GM12892 (cell line): Measurements from ENCODE around the gene GLCE.

Source experiments
- POLR2A ChIP-seq: IDR thresholded peaks from 2 replicates; pipeline ENCODE4 v1.6.1; 2011; ENCODE audit warnings: low read depth, low read length, control low read depth
- POLR2AphosphoS5 ChIP-seq: IDR thresholded peaks from 2 replicates; pipeline ENCODE4 v1.6.1; 2011; ENCODE audit warnings: low read depth, low read length, control low read depth
- TAF1 ChIP-seq: IDR thresholded peaks from 2 replicates; pipeline ENCODE4 v1.6.1; 2011; ENCODE audit warnings: low read depth, mild to moderate bottlenecking, control low read depth, low read length, borderline replicate concordance

DNA sequence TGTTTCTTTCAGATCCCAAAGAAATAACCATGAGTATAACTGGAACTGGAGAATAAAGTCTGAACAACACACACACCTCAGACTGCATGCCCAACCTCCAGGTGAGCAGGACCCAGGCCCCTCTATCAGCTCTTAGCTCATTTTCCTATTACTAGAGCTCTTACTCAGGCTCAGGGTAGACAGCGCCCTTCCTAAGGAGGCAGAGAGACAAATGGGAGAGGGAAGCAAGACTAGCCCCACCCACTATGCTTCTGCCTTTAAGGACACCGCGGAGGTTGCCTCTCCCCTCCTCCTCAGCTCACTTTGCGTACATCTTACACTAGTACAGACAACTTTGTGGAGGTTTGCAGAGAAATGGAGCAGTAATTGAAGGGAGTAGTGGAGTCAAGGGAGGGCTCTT is 44.0 kb upstream of the GLCE start:
- TF ChIP-seq POLR2A (no peak), POLR2AphosphoS5 (no peak), TAF1 (no peak)
